Gastrocnemius medialis (tissue), 4 donors: ENCODE measurements around the gene ASF1B. TPM values are rescaled to one million over a fixed set of nuclear protein-coding genes. Genes with fewer than 3 reads are reported as not detected.

Experiments
- ATAC-seq, 2 donors: fragments of 150-250 bp; one replicate each; pipeline ENCODE4 v1.9.1; 2016
- DNase-seq, 2 donors: peaks; one replicate each; pipeline ENCODE4 v3.0.0-alpha.2; 2019
- H3K27ac ChIP-seq, 4 donors: fragments of 200-600 bp; sonication (generic); 1 replicate in 1 of 4; 2 replicates in 3 of 4; pipeline ENCODE4 v1.5.1; 2016 to 2018; ENCODE audit warnings: mild to moderate bottlenecking in 2 of 4, moderate library complexity in 1 of 4
- H3K27me3 ChIP-seq, 3 donors: fragments of 200-600 bp; sonication (generic) in 2 of 3; 1 replicate in 1 of 3; 2 replicates in 2 of 3; pipeline versions ENCODE4 v1.5.1 to v1.6.0; 2016 to 2019; ENCODE audit warnings: mild to moderate bottlenecking in 1 of 3, moderate library complexity in 1 of 3
- H3K36me3 ChIP-seq, 2 donors: fragments of 200-600 bp; sonication (generic) in 1 of 2; one replicate each; pipeline ENCODE4 v1.5.1; 2017 to 2018
- H3K4me1 ChIP-seq, 2 donors: fragments of 200-600 bp; sonication (generic) in 1 of 2; one replicate each; pipeline ENCODE4 v1.5.1; 2016 to 2017; ENCODE audit warnings: mild to moderate bottlenecking in 2 of 2
- H3K4me3 ChIP-seq, 4 donors: fragments of 200-600 bp; sonication (generic) in 3 of 4; 1 replicate in 1 of 4; 2 replicates in 3 of 4; pipeline ENCODE4 v1.5.1; 2016 to 2019; ENCODE audit warnings: mild to moderate bottlenecking in 2 of 4
- H3K9me3 ChIP-seq, 3 donors: fragments of 200-600 bp; sonication (generic) in 2 of 3; 1 replicate in 1 of 3; 2 replicates in 2 of 3; pipeline ENCODE4 v1.5.1; 2016 to 2019
- POLR2A ChIP-seq, 2 donors: fragments of 450-650 bp; IDR thresholded peaks; one replicate each; pipeline ENCODE4 v1.6.1; 2017; ENCODE audit warnings: antibody characterized with exemption in 2 of 2, mild to moderate bottlenecking in 2 of 2, moderate library complexity in 2 of 2
- in situ Hi-C, 4 donors: fragments of 200-750 bp; cut with MboI; loops; one replicate each; pipeline versions ENCODE4 v1.15.0 to v1.8.0; 2017; ENCODE audit warnings: low sequenced_read_pairs in 4 of 4
- intact Hi-C: fragments of 100-400 bp; cut with DNase I; formaldehyde crosslinking; loops from one replicate; pipeline ENCODE4 v1.15.1; 2023; ENCODE audit warnings: low total_unique reads
- total RNA-seq, 4 donors: library from RNA; depleted of rRNA; stranded (reverse); fragments of >200 nt; gene quantifications; one replicate each; pipeline versions ENCODE4 v1.1.0 to v1.2.3, GENCODE V29; 2016
- TF ChIP-seq, protein P1 (sequence below), 5 experiments: fragments of 450-650 bp in 3 of 5; fragments of 200-600 bp in 2 of 5; sonication (generic) in 2 of 5; IDR thresholded peaks in 4 of 5; conservative IDR thresholded peaks in 1 of 5; 1 replicate in 4 of 5; 2 replicates in 1 of 5; pipeline ENCODE4 v1.5.1; 2016 to 2019; ENCODE audit warnings: antibody characterized with exemption in 5 of 5, mild to moderate bottlenecking in 3 of 5, moderate library complexity in 3 of 5

Gene ASF1B
- total RNA-seq, 4 donors from 2014 or later, result 1.2 to 4.1 (median 1.5) TPM; not detected in 1

DNA sequence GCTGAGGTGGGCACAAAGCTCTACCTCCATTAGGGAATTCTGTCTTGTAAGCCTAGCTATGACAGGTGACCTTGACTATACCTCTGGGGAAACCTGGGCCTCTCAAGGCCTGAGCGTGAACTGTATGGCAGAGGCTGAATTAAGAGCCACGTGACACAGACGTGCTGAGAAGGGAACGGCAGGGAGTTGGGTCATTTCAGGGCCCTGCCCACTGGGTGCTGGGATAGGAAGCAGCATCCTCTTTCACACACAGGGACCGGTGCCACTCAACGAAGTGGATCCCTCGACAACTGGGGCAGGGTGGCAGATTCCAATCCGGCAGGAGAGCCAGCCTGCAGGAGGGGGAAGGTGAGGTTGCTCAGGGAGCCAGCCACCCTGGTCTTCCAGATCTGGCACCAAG, 9.2 kb downstream of the ASF1B start:
- TF ChIP-seq POLR2A (IDR thresholded peaks at IDR 0.05), result peak; percentile 30 to 54
- TF ChIP-seq, protein P1, sequence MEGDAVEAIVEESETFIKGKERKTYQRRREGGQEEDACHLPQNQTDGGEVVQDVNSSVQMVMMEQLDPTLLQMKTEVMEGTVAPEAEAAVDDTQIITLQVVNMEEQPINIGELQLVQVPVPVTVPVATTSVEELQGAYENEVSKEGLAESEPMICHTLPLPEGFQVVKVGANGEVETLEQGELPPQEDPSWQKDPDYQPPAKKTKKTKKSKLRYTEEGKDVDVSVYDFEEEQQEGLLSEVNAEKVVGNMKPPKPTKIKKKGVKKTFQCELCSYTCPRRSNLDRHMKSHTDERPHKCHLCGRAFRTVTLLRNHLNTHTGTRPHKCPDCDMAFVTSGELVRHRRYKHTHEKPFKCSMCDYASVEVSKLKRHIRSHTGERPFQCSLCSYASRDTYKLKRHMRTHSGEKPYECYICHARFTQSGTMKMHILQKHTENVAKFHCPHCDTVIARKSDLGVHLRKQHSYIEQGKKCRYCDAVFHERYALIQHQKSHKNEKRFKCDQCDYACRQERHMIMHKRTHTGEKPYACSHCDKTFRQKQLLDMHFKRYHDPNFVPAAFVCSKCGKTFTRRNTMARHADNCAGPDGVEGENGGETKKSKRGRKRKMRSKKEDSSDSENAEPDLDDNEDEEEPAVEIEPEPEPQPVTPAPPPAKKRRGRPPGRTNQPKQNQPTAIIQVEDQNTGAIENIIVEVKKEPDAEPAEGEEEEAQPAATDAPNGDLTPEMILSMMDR (IDR thresholded peaks at IDR 0.05 in 4 of 5, conservative IDR thresholded peaks at IDR 0.05 in 1 of 5), result no peak
- Histone ChIP-seq H3K4me3 (peak overlapping the region in 1 of 4 donors; percentile 6), H3K36me3 (no peaks in the 10 kb centered on the region), H3K9me3 (no peaks in the 10 kb centered on the region), H3K4me1 (peaks cover 29 to 31% of the 10 kb centered on the region in 2 donors), H3K27me3 (no peaks in the 10 kb centered on the region), H3K27ac (peak overlapping the region; percentile 86 to 96 (median 94))
- ATAC-seq (peak; percentile 82 to 83), DNase-seq (peak; percentile 83 to 97)
- in situ Hi-C loops (no loop called here), intact Hi-C loops (no loop called here)

DNA sequence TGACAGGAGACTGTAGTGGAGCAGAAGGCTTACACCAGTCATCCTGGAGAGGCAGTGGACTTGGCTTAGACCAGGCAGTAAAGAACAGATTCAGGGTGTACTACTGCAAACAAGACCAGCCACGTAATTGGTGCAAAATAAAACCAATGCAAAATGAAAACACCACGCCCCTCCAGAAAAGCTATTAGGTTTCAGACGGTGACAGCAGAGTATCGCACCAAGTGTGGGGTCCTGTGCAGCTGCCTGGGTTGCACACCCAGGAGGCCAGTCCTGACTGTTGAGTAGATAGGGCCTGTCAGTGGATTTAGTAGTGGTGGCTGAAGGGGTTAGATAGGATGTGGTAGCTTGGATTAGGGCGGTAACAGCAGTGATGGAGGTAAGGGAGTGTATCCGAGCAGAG, 13.5 kb downstream of the ASF1B start:
- Histone ChIP-seq H3K4me3 (no peak overlapping the region), H3K27ac (peak overlapping the region in 1 of 4 donors; percentile 5), H3K4me1 (peaks cover 31 to 35% of the 10 kb centered on the region in 2 donors), H3K9me3 (no peaks in the 10 kb centered on the region), H3K27me3 (no peaks in the 10 kb centered on the region), H3K36me3 (no peaks in the 10 kb centered on the region)
- no peak for TF ChIP-seq POLR2A (IDR thresholded peaks at IDR 0.05)
- TF ChIP-seq, protein P1 (IDR thresholded peaks at IDR 0.05 in 4 of 5, conservative IDR thresholded peaks at IDR 0.05 in 1 of 5), result no peak
- in situ Hi-C loops (no loop called here), intact Hi-C loops (no loop called here)
- DNase-seq, result no peak
- ATAC-seq, result no peak

DNA sequence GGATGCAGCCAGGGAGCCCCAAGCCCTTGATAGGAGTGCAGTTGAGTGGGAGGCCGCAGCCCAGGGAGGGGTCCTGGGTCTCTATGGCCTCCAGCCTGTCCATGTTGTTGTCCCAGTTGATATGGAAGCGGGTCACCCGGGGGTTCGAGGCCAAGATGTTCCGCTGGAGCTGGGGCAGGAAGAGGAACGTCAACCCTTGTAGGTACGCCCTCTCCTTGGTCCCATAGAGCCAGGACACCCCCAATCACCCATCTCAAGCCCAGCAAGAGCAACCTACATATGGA, 15.9 kb downstream of the ASF1B start:
- ATAC-seq, result no peak
- intact Hi-C loops (no loop called here), in situ Hi-C loops (no loop called here)
- Histone ChIP-seq H3K36me3 (no peaks in the 10 kb centered on the region), H3K4me1 (peaks cover 33 to 34% of the 10 kb centered on the region in 2 donors), H3K27me3 (no peaks in the 10 kb centered on the region), H3K9me3 (no peaks in the 10 kb centered on the region), H3K4me3 (no peak overlapping the region), H3K27ac (peak overlapping the region; percentile 98 to 100 (median 99))
- no peak for TF ChIP-seq POLR2A (IDR thresholded peaks at IDR 0.05)
- TF ChIP-seq, protein P1 (IDR thresholded peaks at IDR 0.05 in 4 of 5, conservative IDR thresholded peaks at IDR 0.05 in 1 of 5), result no peak
- DNase-seq, result no peak

DNA sequence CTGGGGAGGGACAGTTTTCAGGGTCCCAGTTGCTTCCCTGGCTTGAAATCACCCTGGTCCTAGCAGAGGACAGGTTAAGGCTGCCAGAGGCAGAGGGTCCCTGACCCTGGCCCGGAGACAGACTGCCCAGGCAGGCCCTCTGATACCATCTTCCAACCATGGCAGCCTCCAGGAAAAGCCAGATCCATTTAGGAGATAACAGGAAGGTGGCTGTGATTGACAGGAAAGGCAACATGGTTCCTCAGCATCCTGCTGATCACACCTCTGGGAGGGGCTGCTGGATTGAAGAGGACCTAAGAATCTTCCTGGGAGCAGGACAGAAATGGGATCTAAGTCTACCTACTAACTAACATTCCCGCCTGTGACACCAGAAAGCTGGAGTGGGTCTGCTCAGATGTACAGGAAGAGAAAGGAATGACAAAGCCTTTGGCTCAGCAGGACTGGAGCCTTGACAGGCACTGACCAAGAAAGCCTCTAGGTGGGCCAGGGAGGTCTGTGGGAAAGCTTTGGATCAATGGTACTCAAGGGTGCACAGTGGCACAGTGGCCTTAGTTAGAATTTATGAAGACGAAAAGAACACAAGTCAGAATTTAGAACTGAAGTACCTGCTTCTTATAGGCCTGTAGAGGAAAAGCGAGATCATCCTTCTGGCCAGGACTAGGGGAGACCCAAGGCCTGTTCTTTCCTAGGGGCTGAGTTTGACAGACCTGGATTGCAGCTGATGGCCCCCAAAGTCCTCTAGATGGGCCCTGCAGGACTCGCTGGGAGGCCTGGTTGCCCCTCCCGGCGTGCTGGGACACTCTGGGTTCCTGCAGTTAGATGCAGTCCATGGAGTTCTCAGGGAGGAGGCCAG, 16.5 kb downstream of the ASF1B start:
- ATAC-seq (no peak), DNase-seq (no peak)
- Histone ChIP-seq H3K9me3 (no peaks in the 10 kb centered on the region), H3K4me1 (peaks cover 38 to 39% of the 10 kb centered on the region in 2 donors), H3K36me3 (no peaks in the 10 kb centered on the region), H3K27me3 (no peaks in the 10 kb centered on the region), H3K27ac (peak overlapping the region; percentile 98 to 100 (median 99)), H3K4me3 (peak overlapping the region in 3 of 4 donors; percentile 61 to 71 (median 67))
- intact Hi-C loops, result loop anchor here (2.0 to 5.0 kb wide), 3 partner anchors 113 to 443 kb away; partner anchors contain the start of gene RFX1
- TF ChIP-seq POLR2A (IDR thresholded peaks at IDR 0.05), result no peak
- TF ChIP-seq, protein P1 (IDR thresholded peaks at IDR 0.05 in 4 of 5, conservative IDR thresholded peaks at IDR 0.05 in 1 of 5), result no peak
- in situ Hi-C loops, result loop anchor here in 1 of 4 donors (5.0 kb wide), 1 partner anchor 38 kb away; no protein-coding TSS in a partner anchor
